SHP77 treated with DMSO at 0.1 percent for 48 hours (cell line): ENCODE measurements around the gene EML6.
"Not testable (repeated sequence)": the region's sequence is repeated elsewhere in the genome, so short reads cannot be mapped to it uniquely, and the experiment has no call there.

Experiments used
- DNase-seq: peaks from one replicate; lab custom pipeline; 2025; lab: John Stamatoyannopoulos, UW

EML6 gene

DNA sequence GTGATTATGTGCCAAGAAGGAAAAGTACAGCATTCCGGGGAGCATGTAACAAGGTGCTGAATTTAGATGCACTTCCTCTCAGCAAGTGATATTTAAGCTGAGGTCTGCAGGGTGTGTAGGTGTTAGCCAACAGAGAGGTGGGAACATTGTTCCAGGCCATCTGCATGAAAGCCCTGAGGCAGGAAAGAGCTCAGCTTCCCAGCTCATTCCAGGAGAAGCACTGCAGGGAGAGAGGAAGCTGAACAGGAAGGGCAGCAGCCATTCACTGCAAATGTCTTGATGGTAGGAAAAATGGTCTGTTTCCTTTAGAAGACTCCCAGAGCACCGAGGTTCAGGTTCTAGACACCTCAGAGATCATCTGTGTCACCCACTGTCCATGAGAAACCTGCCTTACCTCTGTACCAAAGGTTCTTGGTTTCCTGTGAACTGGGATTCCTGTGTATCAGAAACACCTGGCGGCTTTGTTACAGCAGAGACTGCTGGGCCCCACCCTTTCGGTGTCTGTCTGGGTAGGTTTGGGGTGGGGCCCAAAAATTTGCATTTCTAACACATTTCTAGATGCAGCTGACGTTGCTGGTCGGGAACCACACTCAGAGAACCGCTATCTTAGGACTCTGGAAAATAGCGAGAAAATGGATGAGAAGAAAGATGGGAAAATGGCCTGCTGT lies 242.8 kb downstream of the EML6 start:
- no peak for DNase-seq

DNA sequence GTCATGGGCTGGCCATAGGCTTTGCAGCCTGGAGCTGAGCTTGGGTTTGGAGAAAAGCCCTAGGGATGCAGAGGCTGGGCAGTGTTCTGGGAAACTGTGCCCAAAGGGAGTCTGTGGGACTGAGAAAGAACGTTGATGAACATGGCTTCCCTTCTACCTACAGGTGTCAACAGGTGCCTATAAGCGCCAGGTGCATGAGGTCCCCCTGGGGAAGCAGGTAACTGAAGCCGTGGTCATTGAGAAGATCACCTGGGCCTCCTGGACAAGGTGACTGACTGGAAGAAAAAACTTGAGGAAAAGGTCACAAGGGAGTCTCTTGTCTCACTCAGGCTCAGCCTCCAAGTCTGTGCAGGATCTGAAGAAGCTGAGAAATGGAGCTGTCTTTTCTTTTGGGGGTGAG lies 243.4 kb downstream of the EML6 start:
- no peak for DNase-seq

DNA sequence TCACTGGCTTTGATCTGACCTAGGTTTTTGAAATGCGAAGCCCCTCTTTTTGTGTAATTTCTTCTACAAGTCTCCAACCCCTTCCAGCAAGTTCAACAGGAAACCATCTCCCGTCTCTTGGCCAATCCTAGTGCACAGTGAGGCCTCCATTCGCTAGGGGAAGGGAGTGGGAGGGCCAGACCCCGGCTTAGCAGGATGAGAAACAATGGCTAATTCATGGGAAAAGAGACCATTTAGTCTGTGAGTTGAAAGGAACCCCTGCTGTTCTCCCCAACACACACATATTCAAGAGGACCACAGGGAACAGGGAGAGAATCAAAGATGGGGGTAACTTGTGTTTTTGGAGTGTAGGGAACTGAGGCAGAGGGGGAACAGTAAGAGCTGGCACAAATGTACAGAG lies 243.8 kb downstream of the EML6 start:
- DNase-seq, result no peak

DNA sequence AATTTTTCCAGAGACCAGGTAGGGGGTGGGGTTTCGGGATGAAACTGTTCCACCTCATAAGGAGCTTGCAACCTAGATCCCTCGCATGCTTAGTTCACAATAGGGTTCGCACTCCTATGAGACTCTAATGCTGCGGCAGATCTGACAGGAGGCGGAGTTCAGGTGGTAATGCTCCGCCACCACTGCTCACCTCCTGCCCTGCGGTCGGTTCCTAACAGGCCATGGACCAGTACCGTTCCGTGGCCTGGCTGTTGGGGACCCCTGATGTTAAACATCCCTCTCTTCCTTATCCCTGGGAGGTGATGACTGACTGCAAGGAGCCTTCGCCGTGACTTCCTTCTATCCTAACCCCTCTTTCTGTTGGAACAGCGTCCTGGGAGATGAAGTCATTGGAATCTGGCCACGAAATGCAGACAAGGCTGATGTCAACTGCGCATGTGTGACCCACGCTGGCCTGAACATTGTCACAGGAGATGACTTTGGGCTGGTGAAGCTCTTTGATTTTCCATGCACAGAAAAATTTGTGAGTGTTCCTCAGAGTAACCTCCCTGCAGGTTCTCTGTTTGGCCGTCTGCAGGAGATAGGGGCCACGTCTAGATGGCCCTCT lies 244.4 kb downstream of the EML6 start:
- DNase-seq, result no peak

DNA sequence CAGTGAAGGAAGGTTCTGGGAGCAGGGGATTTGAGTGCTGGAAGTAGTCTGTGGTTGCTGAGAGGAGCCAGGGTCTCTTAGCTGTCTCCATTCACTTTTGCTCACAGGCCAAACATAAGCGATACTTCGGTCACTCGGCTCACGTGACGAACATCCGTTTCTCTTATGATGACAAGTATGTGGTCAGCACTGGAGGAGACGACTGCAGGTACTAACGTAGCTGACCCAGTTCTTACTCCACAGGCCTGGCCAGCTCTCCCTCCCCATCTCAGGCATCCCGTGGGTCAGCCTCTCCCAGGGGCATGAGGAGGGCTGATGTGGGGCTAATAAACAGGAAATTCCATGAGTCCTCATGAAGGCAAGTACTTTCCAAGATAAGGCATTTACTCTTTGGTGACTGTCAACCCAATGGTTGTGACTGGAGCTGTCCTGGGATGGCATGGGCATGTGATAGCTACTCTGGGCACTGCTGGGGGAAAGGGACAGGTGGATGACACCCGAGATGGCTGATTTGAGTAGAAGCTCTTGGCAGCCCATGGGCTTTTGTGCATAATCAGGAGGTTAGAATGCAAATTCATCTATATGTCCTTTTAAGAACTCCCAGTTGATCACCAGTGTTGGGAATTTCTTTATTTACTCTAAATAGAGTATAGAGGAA lies 245.2 kb downstream of the EML6 start:
- DNase-seq, result no peak

DNA sequence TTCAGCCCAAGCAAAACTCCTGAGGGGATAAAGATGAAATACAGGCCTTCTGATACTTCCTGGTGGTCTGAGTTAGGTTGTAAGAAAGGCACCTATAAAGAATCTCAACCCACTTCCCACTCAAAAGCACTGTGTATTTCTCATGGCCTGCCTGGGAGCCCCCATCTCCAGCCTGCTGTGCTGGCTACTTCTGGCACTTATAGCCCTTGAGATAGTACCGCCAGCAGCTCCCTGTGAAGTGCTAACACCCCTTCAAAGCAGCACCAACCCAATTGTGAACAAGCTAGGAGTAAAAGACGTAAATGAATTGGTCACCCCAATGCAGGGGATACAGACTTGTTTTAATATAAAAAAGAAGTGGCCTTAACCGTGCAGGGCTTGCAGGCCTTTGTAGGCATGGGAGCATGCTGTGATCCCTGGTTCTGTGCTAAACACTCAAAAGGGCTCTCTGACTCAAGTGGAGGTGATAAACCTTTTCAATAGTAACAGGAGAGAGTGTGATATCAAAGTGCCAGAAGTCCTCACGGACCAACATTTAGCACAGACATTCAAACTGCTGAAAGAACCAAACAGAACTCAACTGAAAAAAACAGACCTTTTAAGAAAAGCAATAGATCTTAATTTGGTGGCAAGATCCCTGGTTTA lies 246.0 kb downstream of the EML6 start:
- DNase-seq, result no peak

DNA sequence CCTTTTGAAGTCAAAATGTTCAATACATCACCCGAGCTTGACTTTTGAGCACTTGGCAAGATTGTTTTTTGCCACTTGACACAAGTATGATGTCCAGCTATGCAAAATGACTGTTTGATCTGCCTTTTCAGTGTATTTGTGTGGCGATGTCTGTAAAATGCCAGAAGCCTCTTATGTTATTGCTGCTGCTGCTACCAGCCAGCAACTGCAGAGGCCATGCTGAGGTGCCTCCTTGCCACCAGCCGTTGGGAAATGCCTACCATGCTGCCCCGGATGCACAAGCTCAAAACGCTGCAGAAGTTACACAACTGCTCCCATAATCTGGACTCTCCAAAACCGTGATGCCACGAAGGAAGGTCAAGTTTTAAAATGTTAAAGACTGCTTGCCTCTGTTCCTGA lies 246.5 kb downstream of the EML6 start:
- no peak for DNase-seq

DNA sequence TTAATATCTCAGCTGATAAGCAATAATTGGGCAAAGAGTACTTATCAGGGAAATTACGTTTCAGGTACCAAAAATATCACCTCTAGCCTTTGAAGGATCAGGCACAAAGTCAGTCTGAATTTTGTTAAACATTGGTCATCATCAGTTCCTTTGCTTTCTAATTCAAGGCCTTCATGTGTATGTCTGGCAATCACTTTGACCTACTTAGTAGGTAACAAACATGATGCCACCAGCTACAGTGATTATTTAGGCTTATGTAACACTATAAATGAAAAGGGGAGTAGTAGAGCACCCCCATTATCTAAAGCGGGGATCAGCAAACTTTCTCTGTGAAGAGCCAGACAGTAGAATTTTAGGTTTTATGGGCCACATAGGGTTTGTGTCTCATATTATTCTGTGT lies 251.7 kb downstream of the EML6 start:
- DNase-seq, result no peak

DNA sequence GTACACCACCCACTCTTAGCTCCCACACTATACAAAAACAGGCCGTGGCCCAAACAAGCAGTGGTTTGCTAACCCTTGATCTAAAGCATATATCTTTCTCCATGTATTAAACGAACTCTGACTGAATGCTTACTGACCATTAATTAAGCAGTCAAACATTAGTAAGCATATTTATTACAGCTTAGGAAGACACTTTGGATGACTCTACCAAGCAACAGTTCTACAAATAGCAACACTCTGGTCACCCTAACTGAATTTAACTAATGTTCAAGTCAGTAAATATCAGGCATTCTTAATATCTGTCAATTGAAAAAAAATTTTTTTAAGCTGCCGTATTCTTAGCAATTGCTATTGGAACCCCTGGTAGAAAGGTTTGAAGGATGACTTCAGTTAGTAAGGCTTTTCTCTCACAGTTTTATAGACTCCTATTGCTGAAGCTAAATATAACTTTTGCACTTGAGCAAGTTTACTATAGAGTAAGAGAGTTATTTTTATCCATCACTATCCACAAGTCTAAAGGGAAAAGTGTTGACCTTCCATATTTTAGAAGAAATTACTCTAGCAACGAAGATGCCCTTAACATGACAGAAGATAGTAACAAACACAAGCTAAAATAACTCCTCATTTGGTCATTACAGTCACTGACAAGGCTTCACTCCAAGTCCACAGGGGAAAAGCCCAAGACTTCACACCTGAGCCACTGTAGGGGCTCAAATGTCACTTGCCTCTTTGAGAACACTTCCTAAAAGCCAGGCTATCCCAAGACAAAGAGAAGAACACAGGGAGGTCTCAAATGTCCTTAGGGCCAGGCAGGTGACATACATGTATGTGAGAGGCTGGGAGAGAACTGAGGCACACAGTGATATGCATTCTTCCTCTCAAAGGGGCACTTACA lies 252.4 kb downstream of the EML6 start:
- DNase-seq, result no peak

DNA sequence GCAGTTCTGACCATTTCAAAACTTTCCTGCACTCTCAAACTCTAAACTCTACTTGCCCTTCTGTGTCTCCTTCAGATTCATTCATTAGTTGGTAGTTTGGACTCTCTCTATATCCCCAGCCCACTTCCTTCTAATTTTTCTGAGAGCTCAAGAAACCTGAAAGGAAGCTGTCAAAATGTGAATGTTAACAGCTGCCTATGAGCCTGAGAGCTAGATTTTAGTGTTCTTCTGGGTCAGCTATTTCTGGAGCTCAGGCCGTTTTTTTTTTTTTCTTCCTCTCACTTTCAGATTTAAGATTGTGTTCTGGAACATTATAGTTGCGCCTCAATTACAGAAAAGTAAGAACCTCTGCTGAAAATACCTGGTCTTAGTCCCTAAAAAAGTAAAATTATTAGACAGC lies 253.7 kb downstream of the EML6 start:
- no peak for DNase-seq

DNA sequence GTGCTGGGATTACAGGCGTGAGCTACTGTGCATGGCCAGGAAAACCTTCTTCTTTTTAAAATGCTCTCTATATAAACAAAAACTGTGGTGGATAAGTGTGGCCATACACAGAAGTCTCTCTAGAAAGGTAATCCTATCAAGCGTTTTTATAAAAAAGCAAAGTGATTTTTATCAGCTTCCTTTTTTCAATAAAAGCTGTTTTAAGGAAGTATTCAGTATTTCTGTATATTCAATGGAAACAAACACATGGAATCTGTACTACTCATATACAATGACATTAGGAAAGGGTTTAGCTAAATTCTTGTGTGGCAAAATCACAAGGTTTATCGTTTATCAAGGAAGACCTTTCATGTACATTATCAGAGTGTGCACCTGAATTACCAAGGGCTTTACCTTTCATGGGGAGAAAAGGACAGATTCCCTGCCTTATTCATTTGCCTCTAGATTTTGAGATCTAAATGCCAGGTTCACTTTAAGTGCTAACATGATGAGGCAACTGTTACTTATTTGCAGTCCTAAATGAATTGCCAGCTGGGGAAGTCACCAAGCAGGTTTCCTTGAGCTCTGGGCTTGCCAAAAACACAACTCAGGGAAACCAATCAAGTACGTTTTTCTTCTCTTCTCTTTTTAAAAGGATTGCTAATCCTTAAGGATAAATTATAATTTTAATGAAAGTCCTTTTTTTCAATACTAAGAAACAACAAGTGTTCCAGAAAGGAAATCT lies 256.0 kb downstream of the EML6 start:
- DNase-seq, result no peak

DNA sequence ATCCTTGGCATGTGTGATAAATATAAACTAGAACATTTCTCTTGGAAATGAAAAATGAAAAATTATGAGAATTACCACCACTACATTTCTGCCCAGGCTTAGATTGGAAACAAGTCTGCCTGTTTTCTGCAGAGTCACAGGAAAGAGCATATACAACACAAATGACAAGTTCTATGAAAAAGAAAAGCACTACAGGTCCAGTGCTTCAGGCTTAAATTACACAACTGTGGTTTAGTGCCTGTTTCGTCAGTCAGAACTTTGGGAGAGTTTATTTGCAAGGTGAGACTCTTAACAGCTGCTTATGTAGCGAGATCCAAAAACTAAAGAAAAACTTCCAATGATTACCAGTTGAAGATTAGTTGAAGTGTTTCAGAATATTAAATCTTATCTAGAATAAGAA lies 257.9 kb downstream of the EML6 start:
- DNase-seq, result no peak

DNA sequence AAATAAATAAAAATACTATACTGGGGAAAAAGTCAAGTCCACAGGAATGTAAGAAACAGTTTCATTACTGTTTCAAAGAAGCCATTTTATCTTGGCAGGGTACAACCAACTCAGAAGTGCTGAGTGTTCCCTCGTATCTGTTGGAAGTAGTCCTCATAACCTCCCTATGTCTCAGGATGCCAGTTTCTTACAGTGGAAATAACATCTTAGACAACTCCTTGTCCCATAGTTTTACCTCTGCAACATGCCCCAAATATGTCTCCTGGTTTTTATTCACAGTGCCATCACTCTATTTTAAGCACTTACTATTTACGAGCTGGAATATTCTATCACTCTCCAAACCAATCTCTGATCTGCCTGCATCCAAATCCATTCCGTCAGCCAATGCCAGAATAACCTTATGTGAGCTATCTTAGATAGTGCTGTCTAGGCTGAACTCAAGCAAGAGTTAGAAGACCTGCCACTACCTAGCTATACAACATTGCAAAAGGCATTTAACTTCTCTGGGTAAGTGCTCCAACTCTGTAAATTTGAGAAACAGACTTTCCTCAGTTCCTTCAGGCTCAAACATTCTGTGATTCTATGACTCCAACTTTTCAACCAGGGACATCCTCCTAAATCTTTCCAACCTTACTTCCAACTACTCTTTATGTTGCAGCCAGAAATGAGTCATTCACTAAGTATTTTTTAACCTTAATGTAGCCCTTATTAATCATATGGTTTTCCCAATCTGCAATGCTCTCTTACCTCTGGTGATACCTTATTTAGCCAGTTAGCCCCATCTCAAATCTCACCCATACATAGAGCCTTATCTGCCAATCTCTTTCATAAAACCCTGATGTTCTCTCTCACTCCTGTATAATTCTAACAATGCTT lies 260.1 kb downstream of the EML6 start:
- DNase-seq, result no peak

DNA sequence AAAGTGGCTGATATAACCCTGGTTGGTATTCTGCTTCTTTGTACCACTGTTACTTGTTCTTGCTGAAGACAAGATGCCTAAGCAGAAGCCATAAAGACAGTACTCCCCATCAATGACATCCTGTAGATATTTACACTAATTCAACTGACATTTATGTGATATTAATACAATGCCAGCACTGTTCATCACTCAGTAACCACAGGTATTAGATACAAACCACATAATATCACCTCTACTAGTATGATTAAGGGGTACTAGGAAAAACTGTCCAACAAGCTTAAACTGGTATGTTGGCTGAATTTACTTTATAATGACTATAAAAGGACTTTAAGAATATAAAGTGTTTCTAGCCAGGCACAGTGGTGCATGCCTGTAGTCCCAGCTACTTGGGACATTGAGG lies 261.0 kb downstream of the EML6 start:
- DNase-seq, result no peak

DNA sequence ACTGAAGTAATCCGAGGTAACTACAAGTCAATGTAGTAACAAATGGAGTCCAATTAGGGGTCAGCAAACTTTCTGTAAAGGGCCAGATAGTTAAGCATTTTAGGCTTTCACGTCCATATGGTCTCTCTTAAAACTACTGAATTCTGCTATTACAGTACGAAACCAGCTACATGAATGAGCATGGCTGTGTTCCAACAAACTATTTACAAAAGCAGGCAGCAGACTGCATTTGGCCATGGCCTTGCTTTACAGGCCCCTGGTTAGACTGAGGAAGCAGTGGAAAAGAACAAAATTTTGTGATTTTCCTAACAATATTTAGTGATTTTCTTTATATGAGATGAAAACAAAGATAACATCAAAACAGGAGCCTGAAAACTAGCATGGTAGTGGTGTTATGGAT lies 262.8 kb downstream of the EML6 start:
- DNase-seq, result no peak

DNA sequence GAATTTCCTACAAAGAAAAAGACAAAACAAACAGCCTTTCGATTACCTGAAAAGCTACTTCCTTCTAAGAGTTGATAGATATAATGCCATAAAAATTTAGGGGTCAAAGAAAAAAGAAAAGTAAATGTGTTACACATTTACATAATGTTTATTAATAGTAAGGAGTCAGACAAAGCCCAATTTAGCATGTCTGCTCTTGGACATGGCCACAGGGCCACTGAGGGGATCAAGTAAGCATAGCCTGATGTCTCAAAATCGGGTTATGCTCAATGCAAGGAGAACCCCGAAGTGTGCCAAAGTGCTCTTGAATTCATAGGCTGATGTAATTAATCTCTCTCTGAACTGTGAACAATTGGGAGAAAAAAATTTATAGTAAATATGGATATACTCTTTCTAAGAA lies 265.1 kb downstream of the EML6 start:
- no peak for DNase-seq

DNA sequence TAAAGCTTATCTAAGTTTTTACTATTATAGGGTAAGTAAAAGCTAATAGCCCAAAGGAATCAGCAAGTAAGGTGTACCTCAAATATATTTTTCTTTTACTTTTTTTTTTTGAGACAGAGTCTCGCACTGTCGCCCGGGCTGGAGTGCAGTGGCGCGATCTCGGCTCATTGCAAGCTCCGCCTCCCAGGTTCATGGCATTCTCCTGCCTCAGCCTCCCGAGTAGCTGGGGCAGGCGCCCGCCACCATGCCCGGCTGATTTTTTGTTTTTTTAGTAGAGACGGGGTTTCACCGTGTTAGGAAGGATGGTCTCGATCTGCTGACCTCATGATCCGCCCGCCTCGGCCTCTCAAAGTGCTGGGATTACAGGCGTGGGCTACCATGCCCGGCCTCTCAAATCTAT lies 267.2 kb downstream of the EML6 start:
- not testable (repeated sequence) for DNase-seq

DNA sequence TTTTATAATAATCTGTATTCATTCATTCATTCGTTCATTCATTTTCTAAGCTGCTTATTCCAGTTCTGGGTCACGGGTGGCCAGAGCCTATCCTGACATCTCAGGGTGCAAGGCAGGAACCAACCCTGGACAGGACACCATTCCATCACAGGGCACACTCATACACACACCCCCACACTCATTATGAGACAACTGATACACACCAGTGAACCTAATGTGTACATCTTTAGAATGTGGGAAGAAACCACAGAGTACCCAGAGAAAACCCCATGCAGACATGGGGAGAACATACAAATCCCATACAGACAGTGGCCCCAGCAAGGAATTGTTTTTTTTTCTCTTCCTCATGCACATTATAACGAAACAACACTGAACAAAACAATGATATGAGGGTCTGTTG lies 272.1 kb downstream of the EML6 start:
- no peak for DNase-seq

DNA sequence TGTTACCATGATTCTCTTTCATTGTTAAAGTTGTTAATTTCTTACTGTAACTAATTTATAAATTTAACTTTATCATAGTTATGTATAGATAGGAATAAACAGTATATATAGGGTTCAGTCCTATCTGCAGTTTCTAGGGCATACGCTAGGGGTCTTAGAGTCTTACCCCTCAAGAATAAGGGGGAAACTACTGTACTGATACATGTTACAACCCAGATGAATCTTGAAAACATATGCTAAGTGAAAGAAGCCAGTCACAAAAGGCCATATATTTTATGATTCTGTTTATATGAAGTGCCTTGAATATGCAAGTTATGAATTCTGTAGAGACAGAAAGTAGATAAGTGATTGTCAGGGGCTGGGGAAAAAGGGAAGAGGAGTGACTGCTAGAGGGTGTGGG lies 274.4 kb downstream of the EML6 start:
- DNase-seq, result no peak

DNA sequence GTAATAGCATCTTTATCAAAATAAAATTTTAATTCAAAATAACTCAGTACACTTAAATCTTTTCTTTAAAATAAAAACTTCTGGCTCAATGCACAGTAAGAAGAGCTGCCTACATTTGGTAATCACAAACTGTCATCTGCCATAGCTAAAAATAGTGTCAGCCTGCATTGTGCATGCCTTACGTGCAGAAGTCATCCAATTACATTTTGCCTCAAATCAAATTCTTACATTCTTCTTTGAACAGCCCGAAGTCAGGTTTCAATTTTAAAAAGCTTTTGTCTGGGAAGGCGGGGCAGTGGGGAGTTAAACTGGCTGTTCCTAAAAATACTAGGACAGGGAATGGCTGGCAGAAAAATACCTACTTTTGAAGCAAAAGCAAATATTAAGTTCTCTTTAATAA lies 275.7 kb downstream of the EML6 start:
- peak; percentile 23 for DNase-seq

DNA sequence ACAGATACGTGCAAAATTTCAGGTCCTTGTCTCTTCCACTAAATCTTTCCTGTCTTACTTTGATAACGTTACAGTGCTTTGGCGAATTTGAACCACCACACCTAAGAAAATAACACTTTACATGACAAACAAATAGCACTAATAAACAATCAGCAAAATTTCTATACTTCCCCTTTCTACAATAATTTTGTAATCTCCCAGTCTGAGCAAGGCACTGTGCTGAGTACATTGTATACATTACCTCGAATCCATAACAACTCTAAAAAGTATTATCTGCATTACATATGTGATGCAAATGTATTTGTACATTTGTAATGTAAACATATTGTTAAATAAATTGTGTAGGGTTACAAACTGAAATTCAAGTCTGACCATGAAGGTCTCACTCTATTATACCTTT lies 276.9 kb downstream of the EML6 start:
- no peak for DNase-seq
